Stimulated activated CD8-positive, alpha-beta memory T cell treated with anti-CD3 and anti-CD28 coated beads, Interleukin-4, amount 100 ng/mL, for 1 hour (primary cell): Measurements from ENCODE around the gene SH3PXD2A.
"Not testable (repeated sequence)": the region's sequence is repeated elsewhere in the genome, so short reads cannot be mapped to it uniquely, and the experiment has no call there.

Source experiments
- DNase-seq, 2 donors: peaks; one replicate each; pipeline ENCODE4 v3.0.0-alpha.2; 2020; ENCODE audit warnings: low read depth in 2 of 2, low spot score in 1 of 2

SH3PXD2A gene

DNA sequence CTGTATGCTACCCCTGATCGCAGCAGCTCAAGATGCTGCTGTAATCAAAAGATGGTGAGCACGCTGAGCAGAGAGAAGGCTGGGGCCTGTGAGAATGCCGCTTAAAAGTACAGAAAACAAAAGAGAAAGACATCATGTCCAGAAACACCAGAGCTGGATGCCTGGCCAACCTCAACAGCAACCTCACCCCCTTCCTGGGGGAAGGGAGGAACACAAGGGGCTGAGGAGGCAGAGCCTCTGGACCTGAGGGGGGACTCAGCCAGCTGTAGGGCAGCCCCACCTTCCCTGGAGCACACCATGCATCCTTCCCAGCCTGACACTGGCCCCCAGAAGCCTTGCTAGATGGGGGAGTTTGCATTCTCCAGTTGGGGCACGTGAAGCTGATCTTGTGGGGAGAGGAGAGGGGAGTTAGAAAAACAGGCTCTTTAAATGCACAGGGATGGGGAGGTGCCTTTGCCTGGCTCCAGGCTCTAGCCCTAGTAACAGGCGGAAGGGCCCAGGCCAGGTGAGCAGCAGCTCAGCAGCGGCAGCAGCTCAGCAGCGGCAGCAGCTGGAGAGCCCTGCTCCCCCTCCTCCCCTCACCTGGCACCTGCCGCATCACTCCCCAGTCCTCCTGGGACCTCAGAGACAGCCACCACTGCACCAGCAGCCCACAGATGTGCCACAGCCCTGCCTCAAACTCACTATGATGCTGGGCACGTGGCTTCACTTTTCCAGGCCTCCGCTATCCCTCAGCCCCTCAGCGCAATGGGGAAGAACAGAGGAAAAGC is 205.5 kb downstream of the SH3PXD2A start:
- no peak for DNase-seq

DNA sequence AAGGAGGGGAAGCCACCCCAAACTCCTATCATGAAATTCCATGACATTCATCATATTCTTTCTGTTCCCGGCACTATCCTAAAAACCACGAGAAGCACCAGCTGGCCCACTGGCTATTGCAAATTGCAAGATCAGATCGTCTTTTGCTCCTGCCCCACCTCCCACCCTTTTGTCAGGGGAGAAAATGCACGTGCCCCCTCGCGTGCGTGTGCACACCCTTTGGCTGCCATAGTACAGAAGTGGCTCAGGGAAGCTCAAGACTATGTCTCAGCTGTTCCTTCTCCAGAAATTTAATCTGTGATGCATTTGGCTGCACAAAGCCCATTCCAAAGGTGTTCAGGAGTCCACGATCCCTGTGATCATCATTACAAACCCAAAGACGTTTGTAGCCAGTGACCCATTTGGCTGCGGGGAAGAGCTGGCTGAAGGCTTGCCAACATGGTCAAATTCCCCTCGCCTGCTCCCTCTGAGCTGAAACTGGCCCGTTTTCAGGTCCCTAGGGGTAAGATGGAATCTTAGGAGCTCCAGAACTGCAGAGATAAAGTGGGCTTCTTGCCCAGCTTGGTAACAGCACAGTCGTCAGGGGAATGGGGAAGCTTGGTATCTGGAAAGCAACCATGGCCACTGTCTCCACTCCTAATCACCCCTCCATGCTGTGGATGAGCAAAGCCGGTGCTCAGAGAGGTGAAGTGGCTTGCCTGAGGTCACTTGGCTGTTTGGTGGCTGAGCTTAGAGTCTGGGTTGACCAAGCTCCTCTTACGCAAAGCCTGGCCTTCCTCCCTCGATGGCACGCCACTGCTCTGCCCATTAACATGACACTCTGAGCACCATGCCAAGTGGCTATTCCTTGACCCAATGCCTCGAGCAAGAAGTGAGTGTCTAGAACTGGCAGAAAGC is 206.5 kb downstream of the SH3PXD2A start:
- DNase-seq, result no peak

DNA sequence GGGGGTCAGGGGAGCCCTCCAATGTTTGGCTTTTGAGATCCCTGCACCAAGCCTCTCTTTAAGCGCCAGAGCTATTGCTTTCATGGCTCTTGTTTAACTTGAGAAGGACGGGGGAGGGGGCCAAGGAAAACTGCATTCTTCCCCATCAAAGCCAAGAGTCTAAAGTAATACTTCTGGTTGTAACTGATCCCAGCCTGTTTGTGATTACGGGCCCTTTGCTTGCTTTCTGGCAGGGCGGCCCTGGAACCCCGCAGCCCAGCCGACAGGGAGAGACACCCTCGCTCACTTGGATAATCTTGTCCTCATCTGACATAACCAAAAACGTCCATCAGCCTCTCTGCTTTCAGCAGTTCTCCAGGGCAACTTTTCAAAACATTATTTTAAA is 207.1 kb downstream of the SH3PXD2A start:
- DNase-seq, result no peak

DNA sequence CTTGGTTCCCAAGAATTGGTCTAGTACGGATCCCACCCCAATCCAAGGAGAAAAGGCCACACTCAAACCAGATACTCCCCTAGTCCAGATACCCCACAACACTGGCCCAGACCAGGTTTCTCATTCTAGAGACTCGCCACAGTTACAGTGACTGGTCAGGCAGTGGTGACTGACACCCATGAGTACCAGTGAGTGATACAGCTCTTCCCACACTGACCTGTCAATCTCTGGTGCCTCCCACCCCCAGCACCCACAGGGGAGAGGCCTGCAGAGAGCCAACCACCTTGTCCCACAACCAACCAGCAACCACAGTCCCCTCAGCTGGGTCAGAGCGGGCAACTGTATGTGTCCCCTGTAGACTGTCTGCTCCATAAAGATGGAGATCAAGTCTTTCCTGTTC is 209.1 kb downstream of the SH3PXD2A start:
- no peak for DNase-seq

GRCh38 chr10:103645141-103646054 is 210.0 kb downstream of the SH3PXD2A start:
- DNase-seq, result no peak

- no peak for DNase-seq
Measured at GRCh38 chr10:103643381-103643780, 212.0 kb downstream of the SH3PXD2A start.

GRCh38 chr10:103641326-103641725 is 214.1 kb downstream of the SH3PXD2A start:
- DNase-seq, result no peak

- no peak for DNase-seq
Measured at GRCh38 chr10:103640436-103641181, 214.8 kb downstream of the SH3PXD2A start.

DNA sequence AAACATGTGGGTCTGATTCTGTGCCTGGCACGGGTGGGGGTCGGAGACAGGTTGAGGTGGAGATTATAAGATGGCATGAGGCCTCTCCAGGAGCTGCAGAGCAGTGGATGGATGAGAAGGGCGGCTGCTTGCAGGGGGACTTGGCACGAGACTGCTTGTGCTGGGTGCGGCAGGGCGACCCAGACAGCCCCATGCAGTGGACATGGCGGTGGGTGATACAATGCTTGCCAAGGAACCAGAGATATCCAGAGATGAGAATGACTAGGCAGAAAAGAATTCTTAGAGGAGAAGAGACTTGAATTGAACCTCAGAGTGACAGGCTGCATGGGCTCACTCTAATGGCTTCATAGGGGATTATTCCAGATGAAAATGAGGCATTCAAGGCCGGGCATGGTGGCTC is 216.4 kb downstream of the SH3PXD2A start:
- no peak for DNase-seq

DNA sequence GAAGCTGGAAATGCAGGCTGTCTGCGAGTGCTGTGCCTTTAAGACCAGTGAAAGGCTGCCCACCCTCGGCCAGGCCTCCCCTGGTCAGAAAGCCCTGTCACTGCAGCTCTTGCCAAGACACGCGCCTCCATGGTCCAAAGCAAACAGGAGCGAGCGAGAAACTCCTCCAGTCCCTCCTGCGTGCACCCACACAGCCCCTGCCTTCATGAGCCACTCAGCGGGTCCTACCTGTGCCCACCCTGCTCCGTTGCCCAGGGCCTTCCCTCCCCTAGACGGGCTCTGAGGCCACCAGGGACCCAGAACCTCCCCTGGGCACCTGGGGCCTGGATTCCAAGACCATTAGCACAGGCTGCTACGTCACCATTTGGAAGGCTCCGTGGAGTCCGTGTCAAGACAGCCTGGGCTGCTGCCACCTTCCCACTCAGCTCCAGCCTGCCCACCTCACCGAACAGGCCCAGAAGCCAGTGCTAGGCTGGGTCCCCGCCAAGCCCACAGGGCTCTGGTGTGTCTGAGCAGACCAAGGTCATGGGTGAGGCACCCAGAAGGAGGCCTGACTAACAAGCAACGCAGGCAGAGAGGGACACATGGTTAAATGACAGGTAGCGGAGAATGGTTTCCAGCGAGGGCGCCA is 217.3 kb downstream of the SH3PXD2A start:
- DNase-seq, result no peak

DNA sequence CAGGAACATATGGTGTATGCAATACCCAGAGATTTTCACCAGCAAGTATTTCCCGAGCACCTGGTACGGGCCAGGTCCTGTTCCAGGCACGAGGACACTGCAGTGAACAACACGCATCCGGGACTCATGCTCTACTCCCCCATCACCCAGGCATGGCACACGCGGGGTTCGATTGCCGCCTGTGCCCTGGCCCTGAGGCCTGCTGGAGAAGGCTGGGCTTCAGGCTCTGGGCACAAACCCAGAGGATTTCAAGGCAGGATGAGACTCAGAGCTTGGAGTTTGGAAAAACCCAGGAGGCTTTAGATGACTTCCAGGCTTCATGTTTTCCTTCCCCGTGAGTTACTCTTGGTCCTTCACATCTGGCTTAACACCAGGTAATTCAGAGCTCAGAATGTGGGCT is 218.4 kb downstream of the SH3PXD2A start:
- DNase-seq, result no peak

- no peak for DNase-seq
Measured at GRCh38 chr10:103636492-103636891, 218.9 kb downstream of the SH3PXD2A start.

DNA sequence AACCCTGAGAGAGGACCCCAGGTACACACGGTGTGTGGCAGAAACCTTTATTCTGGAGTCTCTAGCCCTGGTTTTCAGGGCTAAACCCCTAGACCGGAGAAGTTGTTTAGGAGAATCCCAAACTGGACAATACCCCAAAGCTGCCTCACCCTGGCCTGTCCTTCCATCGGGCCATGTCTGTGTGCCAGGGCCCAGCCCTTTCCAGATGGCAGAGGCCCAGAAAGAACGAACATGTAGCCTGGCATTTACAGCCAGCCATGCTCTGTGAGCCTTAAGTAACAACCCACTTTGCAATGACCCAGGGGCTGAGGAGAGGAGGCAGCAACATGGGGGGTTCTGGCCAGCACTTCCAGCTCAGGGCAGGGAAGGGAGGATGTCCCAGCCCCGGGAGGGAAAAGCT is 219.8 kb downstream of the SH3PXD2A start:
- no peak for DNase-seq

DNA sequence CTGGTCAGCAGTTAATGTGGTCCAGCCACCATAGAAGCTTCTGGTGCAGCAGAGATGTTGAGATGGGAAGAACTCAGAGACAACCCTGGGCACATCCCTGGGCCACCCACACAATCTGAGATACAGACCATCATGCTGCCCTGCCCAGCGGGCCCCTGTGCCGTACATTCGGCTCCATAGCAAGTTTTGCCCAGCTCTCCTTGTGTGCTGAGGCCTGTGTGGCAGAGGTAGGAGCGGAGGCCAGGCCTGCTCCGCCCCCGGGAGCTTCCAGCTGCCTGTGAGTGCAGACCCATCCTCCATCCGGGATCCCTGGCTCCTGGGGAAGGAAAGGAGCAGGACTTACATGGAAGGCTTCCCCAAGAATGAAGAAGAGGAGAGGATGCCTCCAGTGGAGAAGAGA is 221.5 kb downstream of the SH3PXD2A start:
- no peak for DNase-seq

DNA sequence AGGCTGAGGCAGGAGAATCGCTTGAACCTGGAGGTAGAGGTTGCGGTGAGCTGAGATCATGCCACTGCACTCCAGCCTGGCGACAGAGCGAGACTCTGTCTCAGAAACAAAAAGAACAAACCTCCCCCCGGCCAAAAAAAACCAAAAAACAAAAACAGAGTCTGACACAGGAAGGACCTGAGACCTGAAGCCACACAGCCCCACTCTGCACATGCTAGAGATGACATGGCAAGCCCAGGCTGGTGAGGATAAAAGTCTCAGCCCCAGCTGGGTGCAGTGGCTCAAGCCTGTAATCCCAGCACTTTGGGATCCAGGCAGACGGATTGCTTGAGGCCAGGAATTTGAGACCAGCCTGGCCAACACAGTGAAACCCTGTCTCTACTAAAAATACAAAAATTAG is 222.5 kb downstream of the SH3PXD2A start:
- not testable (repeated sequence) for DNase-seq

DNA sequence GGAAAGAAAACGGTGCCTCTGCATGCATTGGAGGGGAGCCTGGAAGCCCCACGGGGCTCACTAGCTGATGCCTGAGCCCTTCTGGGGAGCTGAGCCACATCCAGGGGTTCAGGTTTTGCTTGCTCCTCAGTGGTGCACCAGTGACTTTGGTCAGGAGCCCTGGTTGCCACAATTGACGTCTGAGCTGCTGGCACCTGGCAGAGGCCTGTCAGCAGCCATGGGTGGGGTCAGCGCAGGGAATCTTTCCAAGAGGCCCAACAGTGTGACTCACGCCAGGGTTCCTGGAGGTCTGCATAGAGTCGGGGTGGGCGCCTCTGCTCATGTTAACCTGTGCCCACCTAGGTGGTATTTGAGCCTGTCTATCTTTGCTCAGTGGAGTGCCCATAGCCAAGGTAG is 223.1 kb downstream of the SH3PXD2A start:
- no peak for DNase-seq

DNA sequence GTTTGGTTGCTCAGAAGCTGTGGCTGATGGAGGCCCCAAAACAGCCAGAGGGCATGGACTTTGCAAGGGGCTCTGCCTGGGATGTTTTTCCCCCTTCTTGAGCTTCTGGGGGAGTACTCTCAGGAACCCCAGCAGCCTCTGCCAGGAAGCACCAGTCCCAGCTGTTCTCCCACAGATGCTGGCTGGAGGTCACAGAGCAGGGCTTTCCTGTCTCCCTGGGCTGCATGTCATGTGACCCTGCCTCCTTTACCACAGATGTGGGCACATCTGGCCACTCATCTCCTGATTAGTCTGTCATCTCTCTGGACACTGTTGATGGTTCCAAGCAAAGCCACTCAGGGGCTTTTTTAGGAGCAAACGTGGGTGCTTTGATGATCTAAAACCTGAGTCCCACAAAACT is 225.2 kb downstream of the SH3PXD2A start:
- DNase-seq, result no peak

GRCh38 chr10:103629581-103629980 is 225.8 kb downstream of the SH3PXD2A start:
- DNase-seq, result no peak

GRCh38 chr10:103627893-103628292 is 227.5 kb downstream of the SH3PXD2A start:
- DNase-seq, result no peak
